Measurements from ENCODE around the gene EYS. TPM values are rescaled to one million over a fixed set of nuclear protein-coding genes. Genes with fewer than 3 reads are reported as not detected.

Gene EYS
- polyA plus RNA-seq, 1 experiment: not detected

DNA sequence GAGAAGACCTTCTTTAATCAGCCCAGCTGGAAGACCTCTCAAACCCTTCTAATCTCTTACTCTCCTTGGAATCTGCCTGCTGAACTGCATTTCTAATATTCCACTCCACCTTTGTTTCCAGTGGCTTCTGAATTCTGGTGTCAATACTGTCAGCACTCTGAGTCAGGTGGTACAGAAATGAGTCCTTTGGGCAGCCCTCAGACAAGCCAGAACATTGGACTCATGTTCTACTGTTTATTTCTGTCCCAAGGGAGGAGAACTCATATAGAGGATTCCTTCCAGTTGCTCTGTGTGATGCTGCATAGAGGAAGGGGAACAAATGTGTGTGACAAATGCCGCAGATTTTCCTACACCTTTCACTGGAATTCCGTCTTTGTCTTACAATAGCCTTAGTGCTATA, 1956.6 kb downstream of the EYS start:
- no peak for DNase-seq (ENCODE audit: low read depth)
- Histone ChIP-seq H3K4me3 (ENCODE audit: low read depth, low read length) (no peak overlapping the region), H3K36me3 (ENCODE audit: control insufficient read depth, insufficient read depth, low read length) (no peaks in the 10 kb centered on the region), H3K27me3 (ENCODE audit: control insufficient read depth, insufficient read depth, low read length) (no peaks in the 10 kb centered on the region)
- ChIA-PET POLR2A (no interaction called here), CTCF (no interaction called here)
- TF ChIP-seq, protein P1, sequence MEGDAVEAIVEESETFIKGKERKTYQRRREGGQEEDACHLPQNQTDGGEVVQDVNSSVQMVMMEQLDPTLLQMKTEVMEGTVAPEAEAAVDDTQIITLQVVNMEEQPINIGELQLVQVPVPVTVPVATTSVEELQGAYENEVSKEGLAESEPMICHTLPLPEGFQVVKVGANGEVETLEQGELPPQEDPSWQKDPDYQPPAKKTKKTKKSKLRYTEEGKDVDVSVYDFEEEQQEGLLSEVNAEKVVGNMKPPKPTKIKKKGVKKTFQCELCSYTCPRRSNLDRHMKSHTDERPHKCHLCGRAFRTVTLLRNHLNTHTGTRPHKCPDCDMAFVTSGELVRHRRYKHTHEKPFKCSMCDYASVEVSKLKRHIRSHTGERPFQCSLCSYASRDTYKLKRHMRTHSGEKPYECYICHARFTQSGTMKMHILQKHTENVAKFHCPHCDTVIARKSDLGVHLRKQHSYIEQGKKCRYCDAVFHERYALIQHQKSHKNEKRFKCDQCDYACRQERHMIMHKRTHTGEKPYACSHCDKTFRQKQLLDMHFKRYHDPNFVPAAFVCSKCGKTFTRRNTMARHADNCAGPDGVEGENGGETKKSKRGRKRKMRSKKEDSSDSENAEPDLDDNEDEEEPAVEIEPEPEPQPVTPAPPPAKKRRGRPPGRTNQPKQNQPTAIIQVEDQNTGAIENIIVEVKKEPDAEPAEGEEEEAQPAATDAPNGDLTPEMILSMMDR (IDR thresholded peaks at IDR 0.05; ENCODE audit: insufficient read depth, low read depth, low read length): no peak

DNA sequence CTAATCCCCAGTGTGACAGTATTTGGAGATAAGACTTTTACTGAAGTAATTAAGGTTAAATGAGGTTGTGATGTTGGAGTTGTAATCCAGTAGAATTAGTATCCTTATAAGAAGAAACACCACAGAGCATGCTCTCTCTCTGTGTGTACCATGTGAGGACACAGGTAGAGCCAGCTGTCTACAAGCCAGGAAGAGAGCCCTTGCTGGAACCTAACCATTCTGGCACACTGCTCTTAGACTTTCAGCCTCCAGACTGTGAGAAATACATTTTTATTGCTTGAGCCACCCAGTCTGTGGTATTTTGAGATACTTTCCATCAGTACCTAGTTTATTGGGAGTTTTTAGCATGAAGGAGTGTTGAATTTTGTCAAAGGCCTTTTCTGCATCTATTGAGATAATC, 1961.2 kb downstream of the EYS start:
- no peaks in the 10 kb centered on the region for H3K27me3 ChIP-seq (ENCODE audit: control insufficient read depth, insufficient read depth, low read length)
- no peak for DNase-seq (ENCODE audit: low read depth)
- TF ChIP-seq, protein P1 (IDR thresholded peaks at IDR 0.05; ENCODE audit: insufficient read depth, low read depth, low read length): no peak
- POLR2A ChIA-PET: no interaction called here
- CTCF ChIA-PET: interaction anchor here (0.9 to 1.2 kb wide), 2 partner anchors 19 to 394 kb away, joined by 3 read pairs; no protein-coding TSS in a partner anchor
- H3K4me3 ChIP-seq (ENCODE audit: low read depth, low read length): no peak overlapping the region
- H3K36me3 ChIP-seq (ENCODE audit: control insufficient read depth, insufficient read depth, low read length): no peaks in the 10 kb centered on the region

DNA sequence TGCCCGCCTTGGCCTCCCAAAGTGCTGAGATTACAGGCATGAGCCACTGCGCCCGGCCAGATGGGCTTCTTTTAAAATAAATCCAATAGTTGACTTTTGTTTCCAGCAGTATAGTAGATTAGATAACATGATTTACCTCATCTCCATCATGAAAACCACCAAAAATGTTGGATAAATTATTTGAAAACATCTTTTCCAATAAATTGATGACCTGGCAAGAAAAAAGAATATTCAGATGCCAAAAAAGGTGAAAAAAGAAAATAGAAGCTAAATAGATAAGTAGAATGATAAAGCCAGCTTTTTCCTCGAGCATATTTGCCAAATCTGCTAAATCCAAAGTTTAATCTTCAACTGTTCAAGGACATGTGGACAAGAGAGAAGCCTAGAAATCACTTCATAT, 1962.2 kb downstream of the EYS start:
- TF ChIP-seq, protein P1 (IDR thresholded peaks at IDR 0.05; ENCODE audit: insufficient read depth, low read depth, low read length): no peak
- no peaks in the 10 kb centered on the region for H3K36me3 ChIP-seq (ENCODE audit: control insufficient read depth, insufficient read depth, low read length)
- POLR2A ChIA-PET: no interaction called here
- no peaks in the 10 kb centered on the region for H3K27me3 ChIP-seq (ENCODE audit: control insufficient read depth, insufficient read depth, low read length)
- no peak for DNase-seq (ENCODE audit: low read depth)
- CTCF ChIA-PET: interaction anchor here (0.9 to 1.2 kb wide), 2 partner anchors 20 to 393 kb away, joined by 3 read pairs; no protein-coding TSS in a partner anchor
- no peak overlapping the region for H3K4me3 ChIP-seq (ENCODE audit: low read depth, low read length)

DNA sequence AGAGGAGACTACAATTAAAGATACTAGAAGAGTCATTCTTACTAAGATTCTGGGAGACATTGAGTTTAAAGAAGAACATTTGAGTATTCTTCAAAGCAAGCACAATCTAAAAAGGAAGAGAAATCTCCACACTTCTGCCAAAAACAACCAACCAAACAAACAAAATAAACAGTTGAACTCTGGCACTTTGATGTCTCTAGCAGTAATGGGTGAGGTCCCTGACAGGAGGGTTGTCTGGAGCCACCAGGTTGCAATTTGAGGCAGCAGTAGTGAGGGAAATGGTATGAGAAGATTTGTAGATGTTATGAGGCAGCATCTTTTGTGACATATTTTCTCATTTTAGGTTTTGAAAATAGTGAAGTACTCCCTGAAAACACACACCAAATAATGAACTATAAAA, 1963.3 kb downstream of the EYS start:
- H3K27me3 ChIP-seq (ENCODE audit: control insufficient read depth, insufficient read depth, low read length): no peaks in the 10 kb centered on the region
- H3K4me3 ChIP-seq (ENCODE audit: low read depth, low read length): no peak overlapping the region
- TF ChIP-seq, protein P1 (IDR thresholded peaks at IDR 0.05; ENCODE audit: insufficient read depth, low read depth, low read length): no peak
- ChIA-PET CTCF (no interaction called here), POLR2A (no interaction called here)
- no peak for DNase-seq (ENCODE audit: low read depth)
- H3K36me3 ChIP-seq (ENCODE audit: control insufficient read depth, insufficient read depth, low read length): no peaks in the 10 kb centered on the region

DNA sequence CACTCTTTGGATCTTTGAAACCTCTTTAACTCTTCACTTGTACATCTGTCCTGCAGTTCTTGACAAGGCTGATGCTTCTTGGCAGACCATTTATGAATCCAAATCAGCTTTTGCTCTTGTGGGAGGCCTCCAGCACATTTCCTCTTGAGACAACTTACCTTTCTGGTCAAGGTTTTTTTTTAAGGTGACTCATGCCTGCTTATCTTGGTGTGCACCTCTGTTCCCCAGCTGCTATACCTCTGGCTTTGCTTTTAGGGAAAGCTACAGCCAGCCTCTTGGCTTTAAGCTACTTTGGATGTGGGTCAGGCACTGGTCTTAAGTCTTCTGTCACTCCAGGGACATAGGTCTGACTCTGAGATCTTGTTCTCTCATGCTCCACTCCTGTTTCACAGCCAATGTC, 1965.0 kb downstream of the EYS start:
- H3K4me3 ChIP-seq (ENCODE audit: low read depth, low read length): no peak overlapping the region
- H3K36me3 ChIP-seq (ENCODE audit: control insufficient read depth, insufficient read depth, low read length): no peaks in the 10 kb centered on the region
- DNase-seq (ENCODE audit: low read depth): no peak
- ChIA-PET POLR2A (no interaction called here), CTCF (no interaction called here)
- TF ChIP-seq, protein P1 (IDR thresholded peaks at IDR 0.05; ENCODE audit: insufficient read depth, low read depth, low read length): no peak
- no peaks in the 10 kb centered on the region for H3K27me3 ChIP-seq (ENCODE audit: control insufficient read depth, insufficient read depth, low read length)
